Kidney (tissue), 14 donors: ENCODE measurements around the gene PLD1. TPM values are rescaled to one million over a fixed set of nuclear protein-coding genes. Genes with fewer than 3 reads are reported as not detected.
A peak's percentile ranks its signal among the peaks of the same experiment; 100 is the strongest.

ENCODE experiments used
- DNase-seq, 5 donors: peaks; one replicate each; pipeline ENCODE4 v3.0.0-alpha.2; 2013 to 2020
- FAIRE-seq: peaks from 2 replicates; lab custom pipeline; 2012; peaks lifted over from hg19 to GRCh38; lab: Jason Lieb, UNC
- H3K27ac ChIP-seq, 2 donors: one replicate each; pipeline ENCODE4 v1.7.0; 2013; ENCODE audit warnings: low read depth in 2 of 2, low read length in 2 of 2, inconsistent platforms in 1 of 2
- H3K27me3 ChIP-seq: one replicate; pipeline ENCODE4 v1.7.1; 2013; ENCODE audit warnings: low read length, inconsistent platforms; ENCODE audit not compliant: control insufficient read depth, insufficient read depth
- H3K36me3 ChIP-seq, 3 donors: one replicate each; pipeline versions ENCODE4 v1.7.0 to v1.7.1; 2013; ENCODE audit warnings: low read length in 3 of 3, control low read depth in 1 of 3, inconsistent platforms in 1 of 3; ENCODE audit not compliant: insufficient read depth in 3 of 3, control insufficient read depth in 2 of 3
- H3K4me1 ChIP-seq, 3 donors: one replicate each; pipeline versions ENCODE4 v1.7.0 to v1.7.1; 2013; ENCODE audit warnings: low read length in 3 of 3, inconsistent platforms in 1 of 3, low read depth in 1 of 3; ENCODE audit not compliant: control insufficient read depth in 2 of 3, insufficient read depth in 2 of 3
- H3K4me3 ChIP-seq, 3 donors: one replicate each; pipeline versions ENCODE4 v1.7.0 to v1.8.1; 2013; ENCODE audit warnings: low read length in 3 of 3, control low read depth in 1 of 3, inconsistent platforms in 1 of 3
- H3K9ac ChIP-seq, 3 donors: one replicate each; pipeline versions ENCODE4 v1.7.0 to v1.7.1; 2013; ENCODE audit warnings: low read length in 3 of 3, control low read depth in 1 of 3, inconsistent platforms in 1 of 3
- H3K9me3 ChIP-seq, 3 donors: one replicate each; pipeline versions ENCODE4 v1.7.0 to v1.7.1; 2013; ENCODE audit warnings: low read length in 3 of 3, control low read depth in 1 of 3, inconsistent platforms in 1 of 3; ENCODE audit not compliant: control insufficient read depth in 2 of 3, insufficient read depth in 1 of 3
- CTCF ChIP-seq: IDR thresholded peaks from 3 replicates; pipeline ENCODE4 v1.5.1; 2012; ENCODE audit warnings: mild to moderate bottlenecking, moderate library complexity, borderline replicate concordance; ENCODE audit not compliant: insufficient read depth; ENCODE audit errors: extremely low read depth
- intact Hi-C: fragments of 100-400 bp; cut with DNase I; formaldehyde crosslinking; loops from one replicate; pipeline ENCODE4 v1.11.1; 2022
- polyA plus RNA-seq: library from polyadenylated mRNA; stranded (reverse); fragments of 350-450 nt; fragmentation: Illumina TruSeq; extraction: RNeasy Lipid Tissue Mini Kit (QIAGEN cat#74804); gene quantifications from one replicate; pipeline ENCODE4 v1.2.3, GENCODE V29; 2014; ENCODE audit warnings: low read depth, low replicate concordance; ENCODE audit not compliant: insufficient read depth
- total RNA-seq: library from RNA; stranded (reverse); fragmentation: NEBNext Ultra II Directional; extraction: Animal tissue kit (Norgen Biotek cat#: 25700); gene quantifications from one replicate; pipeline ENCODE4 v1.2.1, GENCODE V29; 2021
- donor health status: control.
- donor health status: control.
- donor health status: control.
- donor health status: control.
- donor health status: control.
- donor health status: DM: yes; HTN: yes; CAD: no.
- donor health status: Normal renal cell carcinoma (clear cell type).

PLD1 gene
- total and polyA plus RNA-seq, 2 donors from 2014 or later, result 11.2 to 24.3 TPM

- peak; percentile 8 for TF ChIP-seq CTCF
- H3K9ac ChIP-seq, result peak overlapping the region in 1 of 3 donors; percentile 10
- intact Hi-C loops, result no loop called here
- H3K27ac ChIP-seq, result peak overlapping the region; percentile 52 to 61
- H3K4me1 ChIP-seq, result peaks cover 0 to 11% (median 5%) of the 10 kb centered on the region in 3 donors
- peak overlapping the region; percentile 7 to 61 (median 52) for H3K4me3 ChIP-seq
- FAIRE-seq, result no peak
- H3K27me3 ChIP-seq, result no peaks in the 10 kb centered on the region
- no peaks in the 10 kb centered on the region for H3K36me3 ChIP-seq
- no peaks in the 10 kb centered on the region for H3K9me3 ChIP-seq
- peak in 1 of 5 donors; percentile 14 for DNase-seq
Measured at GRCh38 chr3:171677706-171678105, 132.6 kb downstream of the PLD1 start.

DNA sequence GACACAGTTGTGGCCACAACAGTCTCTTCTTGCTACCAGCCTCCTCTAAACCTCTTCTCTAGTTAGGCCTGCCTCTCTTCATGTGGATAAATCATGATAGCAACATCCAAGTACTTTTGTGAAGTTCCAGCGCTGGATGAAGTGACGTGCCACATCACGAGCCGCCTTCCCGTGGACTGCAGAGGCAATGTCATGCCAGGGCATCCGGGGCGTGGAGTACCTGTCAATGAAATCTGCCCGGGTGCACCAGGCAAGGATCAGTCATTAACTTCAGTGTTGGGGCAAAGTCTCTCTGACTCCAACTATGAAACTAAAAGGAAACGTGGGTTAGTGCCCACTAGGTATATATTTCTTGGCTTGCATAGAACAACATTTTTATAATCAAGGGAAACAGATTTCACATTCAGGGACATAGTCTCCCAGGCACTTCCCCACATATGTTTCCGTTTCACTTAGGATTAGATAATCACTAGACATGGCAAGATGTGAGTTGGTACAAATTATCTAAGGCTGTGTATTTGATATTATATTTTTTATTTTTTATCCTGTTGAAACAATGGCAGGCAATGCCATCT is 133.6 kb downstream of the PLD1 start:
- FAIRE-seq (no peak), DNase-seq (peak in 2 of 5 donors; percentile 22 to 35)
- no peaks in the 10 kb centered on the region for H3K27me3 ChIP-seq
- peak overlapping the region in 1 of 3 donors; percentile 10 for H3K9ac ChIP-seq
- no peaks in the 10 kb centered on the region for H3K9me3 ChIP-seq
- no peaks in the 10 kb centered on the region for H3K36me3 ChIP-seq
- peak overlapping the region; percentile 82 to 88 for H3K27ac ChIP-seq
- peak overlapping the region in 2 of 3 donors; percentile 52 to 61 for H3K4me3 ChIP-seq
- peaks cover 0 to 19% (median 5%) of the 10 kb centered on the region in 3 donors for H3K4me1 ChIP-seq
- intact Hi-C loops, result no loop called here
- TF ChIP-seq CTCF, result no peak

DNA sequence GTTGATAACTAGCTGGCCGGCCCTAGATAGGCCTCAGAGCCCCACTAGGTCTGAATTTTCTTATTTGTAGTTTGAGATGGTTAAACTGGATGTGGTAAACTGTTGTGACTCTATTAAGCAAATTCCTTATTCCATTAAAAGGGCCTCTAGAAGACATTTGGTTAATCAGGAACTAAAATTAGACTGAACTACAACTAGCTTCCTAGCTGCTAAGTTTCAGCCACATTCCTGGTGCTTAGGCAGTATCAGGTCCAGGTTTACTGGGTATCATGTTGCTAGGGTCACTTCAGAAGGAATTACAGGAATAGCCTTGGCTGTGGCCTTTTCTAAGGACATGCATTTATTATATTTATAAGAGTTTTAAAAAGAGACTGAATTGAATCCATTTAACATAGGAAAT is 136.3 kb downstream of the PLD1 start:
- H3K9me3 ChIP-seq, result no peaks in the 10 kb centered on the region
- no peak overlapping the region for H3K9ac ChIP-seq
- no peak for TF ChIP-seq CTCF
- FAIRE-seq (peak; percentile 35), DNase-seq (peak in 2 of 5 donors; percentile 54 to 62)
- peaks cover 0 to 19% (median 0%) of the 10 kb centered on the region in 3 donors for H3K4me1 ChIP-seq
- no peaks in the 10 kb centered on the region for H3K36me3 ChIP-seq
- intact Hi-C loops, result no loop called here
- no peak overlapping the region for H3K4me3 ChIP-seq
- peak overlapping the region; percentile 65 to 68 for H3K27ac ChIP-seq
- H3K27me3 ChIP-seq, result no peaks in the 10 kb centered on the region
